Skeletal muscle cell (primary cell): ENCODE data around the gene PEA15.

Source experiments
- DNase-seq: peaks from one replicate; pipeline ENCODE4 v3.0.0-alpha.2; 2010; ENCODE audit warnings: low read depth
- H3K4me3 ChIP-seq: 2 replicates; pipeline ENCODE4 v1.5.1; 2011; ENCODE audit warnings: low read depth, mild to moderate bottlenecking, control low read depth, low read length, moderate library complexity

The PEA15 gene

DNA sequence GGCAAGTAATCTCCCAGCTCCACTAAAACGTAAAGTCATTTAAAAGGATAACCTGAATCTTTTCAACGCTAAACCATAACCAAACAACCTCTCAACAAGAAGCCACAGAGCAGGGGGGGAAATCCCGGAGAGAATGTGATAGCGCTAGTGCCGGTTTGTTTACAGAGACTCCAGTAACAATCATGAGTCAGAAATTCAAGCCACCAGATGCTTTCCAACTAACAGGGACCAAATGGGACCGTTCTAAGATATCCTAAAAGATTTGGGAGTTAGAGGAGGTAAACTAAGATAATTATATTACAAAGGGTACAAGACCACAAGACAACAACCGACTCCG is 56.3 kb downstream of the PEA15 start:
- H3K4me3 ChIP-seq: peak overlapping the region; percentile 99
- DNase-seq: peak; percentile 34

DNA sequence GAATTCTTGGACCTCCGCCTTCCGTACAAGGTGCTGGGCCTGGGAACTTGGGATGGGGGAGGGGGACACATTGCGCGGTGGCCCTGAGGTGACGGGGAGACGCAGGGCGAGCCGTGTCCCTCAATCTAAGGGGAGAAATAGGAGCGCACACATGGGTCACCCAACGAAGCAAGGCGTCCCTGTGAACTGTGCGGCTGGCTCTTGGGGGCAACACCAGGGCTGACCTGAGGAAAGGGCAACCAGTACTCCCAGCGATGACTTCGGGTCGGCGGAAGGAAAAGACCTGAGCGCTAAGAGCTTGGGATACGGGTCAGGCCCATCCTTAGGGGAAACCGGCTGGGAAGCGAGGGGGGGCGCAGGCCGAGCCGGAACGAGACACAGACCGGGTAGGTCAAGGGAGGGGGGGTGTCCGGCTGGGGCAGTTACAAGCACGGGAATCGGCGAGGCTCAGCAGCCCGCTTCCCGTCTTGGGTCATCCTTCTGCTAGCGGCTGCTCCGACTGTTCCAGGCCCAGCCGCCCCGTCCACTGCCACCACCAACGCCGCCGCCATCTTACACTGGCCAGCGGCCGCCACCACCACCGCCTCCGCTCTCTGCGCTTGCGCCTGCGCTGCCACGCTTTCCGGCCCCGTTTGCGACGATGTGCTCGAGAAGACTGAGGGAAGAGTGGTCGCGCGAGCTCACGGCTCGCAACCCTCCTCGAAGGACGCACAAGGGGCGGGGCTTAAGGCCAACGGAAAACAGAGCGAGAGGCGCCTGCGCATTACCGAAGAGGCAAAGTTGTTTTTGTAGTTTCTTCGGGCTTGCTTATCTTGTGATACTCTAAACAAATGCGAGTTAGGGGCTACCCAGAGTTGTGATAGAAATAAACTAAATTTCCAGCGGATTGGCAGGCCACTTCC is 57.0 kb downstream of the PEA15 start, which contains the start of gene DCAF8:
TSS of gene DCAF8 (minus strand) at position 657 of the 902 bp plus-strand sequence. CDS start 18,541 bp downstream, outside the sequence.
- DNase-seq: peak; percentile 92
- peak within 1 kb of the TSS; percentile 99 for H3K4me3 ChIP-seq

DNA sequence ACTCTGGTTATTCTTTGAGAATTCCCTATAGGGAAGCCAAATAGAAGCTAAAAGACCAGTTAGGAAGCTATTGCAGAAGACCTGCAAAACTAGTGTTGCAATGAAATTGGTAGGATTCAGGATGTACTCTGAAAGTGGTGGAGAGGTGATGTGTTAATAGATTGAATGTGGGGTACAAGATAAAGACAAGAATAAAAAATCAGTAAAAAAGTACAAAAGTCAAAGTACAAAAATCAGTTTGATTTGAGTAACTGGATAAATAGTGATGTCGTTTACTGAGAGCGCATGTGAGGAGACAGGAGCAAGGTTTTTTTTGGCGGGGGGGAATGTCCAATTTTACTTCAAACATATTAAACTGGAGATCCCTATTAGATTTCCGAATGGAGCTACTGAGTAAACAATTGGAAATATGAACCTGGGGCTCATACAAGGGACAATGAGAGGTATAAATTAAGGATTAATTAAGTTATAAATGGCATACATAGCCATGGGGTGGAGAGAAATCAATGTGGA is 59.7 kb downstream of the PEA15 start:
- no peak overlapping the region for H3K4me3 ChIP-seq
- DNase-seq: no peak
